Fibroblast of lung (primary cell): ENCODE data around the gene NDUFA6.

Experiments
- CTCF ChIP-seq, 2 donors: IDR thresholded peaks in 1 of 2; conservative IDR thresholded peaks in 1 of 2; 1 replicate in 1 of 2; 2 replicates in 1 of 2; pipeline ENCODE4 v1.5.1; 2011 to 2012; ENCODE audit warnings: low read length in 2 of 2, control low read depth in 1 of 2, inconsistent platforms in 1 of 2, low read depth in 1 of 2, mild to moderate bottlenecking in 1 of 2
- EZH2 ChIP-seq: IDR thresholded peaks from 2 replicates; pipeline ENCODE4 v1.5.1; 2012; ENCODE audit warnings: low read length, control low read depth, mild to moderate bottlenecking; ENCODE audit errors: missing control alignments

- TF ChIP-seq CTCF (conservative IDR thresholded peaks at IDR 0.05 in 1 of 2, IDR thresholded peaks at IDR 0.05 in 1 of 2; ENCODE audit: low read depth in 1 of 2, low read length in 2 of 2) (no peak), EZH2 (no peak)
These were observed 33.6 kb downstream of the NDUFA6 start for GRCh38 chr22:42056757-42057511.
